Naive thymus-derived CD4-positive, alpha-beta T cell (primary cell): ENCODE results near the gene SAPCD2. TPM values are rescaled to one million over a fixed set of nuclear protein-coding genes. Genes with fewer than 3 reads are reported as not detected.

Source experiments
- ATAC-seq: fragments of 150-1000 bp; cut with Tn5 transposase; 2 replicates; pipeline ENCODE4 v1.10.0; 2021; ENCODE audit warnings: mild to moderate bottlenecking, moderate library complexity
- CTCF ChIA-PET: fragments of 350-600 bp; sonication (Branson Sonifier 250); formaldehyde crosslinking; loops from one replicate; lab custom pipeline; 2021; ENCODE audit warnings: antibody characterized with exemption; lab: Charles Lee
- POLR2A ChIA-PET: fragments of 350-600 bp; sonication (Branson Sonifier 250); formaldehyde crosslinking; loops from one replicate; lab custom pipeline; 2021; ENCODE audit warnings: antibody characterized with exemption, inconsistent platforms; lab: Charles Lee
- DNase-seq, 9 donors: peaks; one replicate each; pipeline versions ENCODE4 v3.0.0 to v3.0.0-alpha.2; 2020 to 2022; ENCODE audit warnings: mixed read lengths in 1 of 9
- H3K27ac ChIP-seq: one replicate; pipeline ENCODE4 v1.7.0; 2013; ENCODE audit warnings: mild to moderate bottlenecking, low read depth, low read length, moderate library complexity
- H3K27me3 ChIP-seq, 2 donors: one replicate each; pipeline ENCODE4 v1.7.0; 2013; ENCODE audit warnings: low read length in 2 of 2, mild to moderate bottlenecking in 2 of 2, moderate library complexity in 2 of 2; ENCODE audit not compliant: control insufficient read depth in 2 of 2, insufficient read depth in 2 of 2
- H3K36me3 ChIP-seq, 3 experiments: 1 replicate in 2 of 3; 2 replicates in 1 of 3; pipeline ENCODE4 v1.7.0; 2013; ENCODE audit warnings: low read length in 3 of 3, mild to moderate bottlenecking in 3 of 3, moderate library complexity in 1 of 3; ENCODE audit not compliant: insufficient read depth in 3 of 3, control insufficient read depth in 2 of 3
- H3K4me1 ChIP-seq, 2 donors: one replicate each; pipeline ENCODE4 v1.7.0; 2013; ENCODE audit warnings: low read length in 2 of 2, mild to moderate bottlenecking in 2 of 2, moderate library complexity in 1 of 2; ENCODE audit not compliant: control insufficient read depth in 2 of 2, insufficient read depth in 2 of 2
- H3K4me3 ChIP-seq: 2 replicates; pipeline ENCODE4 v1.7.0; 2013; ENCODE audit warnings: mild to moderate bottlenecking, low read length
- H3K9me3 ChIP-seq, 3 experiments: 1 replicate in 2 of 3; 2 replicates in 1 of 3; pipeline ENCODE4 v1.7.0; 2013; ENCODE audit warnings: low read length in 3 of 3; ENCODE audit not compliant: control insufficient read depth in 2 of 3
- H3K27ac Mint-ChIP-seq, 9 donors: one replicate each; pipeline ENCODE4 v1.8.0; 2020 to 2022; ENCODE audit warnings: mixed read lengths in 9 of 9, mild to moderate bottlenecking in 8 of 9, moderate library complexity in 5 of 9, inconsistent platforms in 2 of 9
- H3K27me3 Mint-ChIP-seq, 5 donors: one replicate each; pipeline ENCODE4 v1.8.0; 2021 to 2022; ENCODE audit warnings: mixed read lengths in 5 of 5, mild to moderate bottlenecking in 1 of 5
- H3K36me3 Mint-ChIP-seq, 5 donors: one replicate each; pipeline ENCODE4 v1.8.0; 2020 to 2022; ENCODE audit warnings: mixed read lengths in 5 of 5, mild to moderate bottlenecking in 3 of 5, inconsistent platforms in 1 of 5
- H3K4me1 Mint-ChIP-seq, 7 donors: one replicate each; pipeline ENCODE4 v1.8.0; 2020 to 2022; ENCODE audit warnings: mixed read lengths in 7 of 7, mild to moderate bottlenecking in 3 of 7, inconsistent platforms in 1 of 7
- H3K4me3 Mint-ChIP-seq, 10 donors: one replicate each; pipeline ENCODE4 v1.8.0; 2020 to 2022; ENCODE audit warnings: mild to moderate bottlenecking in 10 of 10, mixed read lengths in 10 of 10, moderate library complexity in 6 of 10, inconsistent platforms in 2 of 10
- H3K9me3 Mint-ChIP-seq, 11 donors: one replicate each; pipeline ENCODE4 v1.8.0; 2020 to 2022; ENCODE audit warnings: mixed read lengths in 11 of 11, mild to moderate bottlenecking in 4 of 11, inconsistent platforms in 1 of 11, moderate library complexity in 1 of 11
- intact Hi-C, 2 donors: fragments of 100-400 bp; cut with micrococcal nuclease; formaldehyde crosslinking; loops; one replicate each; pipeline ENCODE4 v1.15.1; 2023
- polyA plus RNA-seq, 2 donors: library from polyadenylated mRNA; unstranded; fragments of 300-500 nt; fragmentation: Illumina TruSeq; gene quantifications; one replicate each; pipeline ENCODE4 v1.2.3, GENCODE V29; 2021
- total RNA-seq, 6 experiments: library from RNA in 5 of 6; stranded (reverse) in 5 of 6; gene quantifications; 1 replicate in 5 of 6; 2 replicates in 1 of 6; pipeline ENCODE4 v1.2.3 and lab custom pipeline; 2021 to 2026

Gene SAPCD2
- total and polyA plus RNA-seq, 7 experiments from 2014 or later, result 0.16 to 22.1 (median 0.47) TPM; not detected in 1

GRCh38 chr9:137019891-137020683 is 50.3 kb downstream of the SAPCD2 start:
- no peaks in the 10 kb centered on the region for H3K9me3 Mint-ChIP-seq
- H3K36me3 Mint-ChIP-seq, result peaks cover 0 to 5% (median 0%) of the 10 kb centered on the region in 5 donors
- ChIA-PET POLR2A (no interaction called here), CTCF (interaction anchor here (0.6 kb wide), 2 partner anchors 24 to 44 kb away, joined by 3 to 4 read pairs; no protein-coding TSS in a partner anchor)
- Histone ChIP-seq H3K27me3 (no peaks in the 10 kb centered on the region), H3K27ac (no peak overlapping the region), H3K4me1 (no peaks in the 10 kb centered on the region), H3K9me3 (no peaks in the 10 kb centered on the region), H3K36me3 (peaks cover 0 to 22% (median 0%) of the 10 kb centered on the region in 3 experiments), H3K4me3 (no peak overlapping the region)
- peaks cover 0 to 3% (median 0%) of the 10 kb centered on the region in 7 donors for H3K4me1 Mint-ChIP-seq
- no peak for ATAC-seq
- no peak overlapping the region for H3K4me3 Mint-ChIP-seq
- no peaks in the 10 kb centered on the region for H3K27me3 Mint-ChIP-seq
- DNase-seq, result no peak
- intact Hi-C loops, result loop anchor here in 1 of 2 donors (5.0 kb wide), 1 partner anchor 118 kb away; no protein-coding TSS in a partner anchor
- no peak overlapping the region for H3K27ac Mint-ChIP-seq

GRCh38 chr9:137018761-137019559 is 51.4 kb downstream of the SAPCD2 start:
- H3K36me3 ChIP-seq, result peaks cover 0 to 29% (median 0%) of the 10 kb centered on the region in 3 experiments
- DNase-seq, result no peak
- no peak overlapping the region for H3K4me3 ChIP-seq
- Mint-ChIP-seq H3K4me3 (no peak overlapping the region), H3K27me3 (no peaks in the 10 kb centered on the region), H3K9me3 (no peaks in the 10 kb centered on the region), H3K27ac (no peak overlapping the region), H3K4me1 (peaks cover 0 to 3% (median 0%) of the 10 kb centered on the region in 7 donors), H3K36me3 (peaks cover 0 to 5% (median 0%) of the 10 kb centered on the region in 5 donors)
- POLR2A ChIA-PET, result no interaction called here
- H3K27me3 ChIP-seq, result no peaks in the 10 kb centered on the region
- no peaks in the 10 kb centered on the region for H3K4me1 ChIP-seq
- no peaks in the 10 kb centered on the region for H3K9me3 ChIP-seq
- no peak overlapping the region for H3K27ac ChIP-seq
- intact Hi-C loops, result no loop called here
- ATAC-seq, result no peak
- CTCF ChIA-PET, result interaction anchor here (0.6 kb wide), 3 partner anchors 25 to 655 kb away, joined by 4 to 8 read pairs (median 5); no protein-coding TSS in a partner anchor

GRCh38 chr9:137017791-137018497 is 52.4 kb downstream of the SAPCD2 start:
- intact Hi-C loops, result no loop called here
- Mint-ChIP-seq H3K27ac (no peak overlapping the region), H3K4me3 (no peak overlapping the region), H3K9me3 (no peaks in the 10 kb centered on the region), H3K27me3 (no peaks in the 10 kb centered on the region), H3K36me3 (peaks cover 0 to 5% (median 0%) of the 10 kb centered on the region in 5 donors), H3K4me1 (peaks cover 0 to 3% (median 0%) of the 10 kb centered on the region in 7 donors)
- no peaks in the 10 kb centered on the region for H3K9me3 ChIP-seq
- H3K36me3 ChIP-seq, result peaks cover 0 to 29% (median 0%) of the 10 kb centered on the region in 3 experiments
- H3K4me1 ChIP-seq, result no peaks in the 10 kb centered on the region
- ChIA-PET CTCF (interaction anchor here (0.6 to 0.8 kb wide), 2 partner anchors 11 to 190 kb away, joined by 3 to 5 read pairs; no protein-coding TSS in a partner anchor), POLR2A (no interaction called here)
- no peak overlapping the region for H3K27ac ChIP-seq
- no peak overlapping the region for H3K4me3 ChIP-seq
- no peaks in the 10 kb centered on the region for H3K27me3 ChIP-seq
- DNase-seq, result no peak
- ATAC-seq, result no peak

- peaks cover 0 to 29% (median 0%) of the 10 kb centered on the region in 3 experiments for H3K36me3 ChIP-seq
- ChIA-PET CTCF (no interaction called here), POLR2A (no interaction called here)
- Mint-ChIP-seq H3K27me3 (no peaks in the 10 kb centered on the region), H3K9me3 (no peaks in the 10 kb centered on the region), H3K27ac (no peak overlapping the region), H3K4me3 (no peak overlapping the region), H3K4me1 (peaks cover 0 to 1% (median 0%) of the 10 kb centered on the region in 7 donors), H3K36me3 (peaks cover 0 to 5% (median 0%) of the 10 kb centered on the region in 5 donors)
- H3K4me1 ChIP-seq, result no peaks in the 10 kb centered on the region
- H3K27me3 ChIP-seq, result no peaks in the 10 kb centered on the region
- H3K4me3 ChIP-seq, result no peak overlapping the region
- ATAC-seq, result no peak
- no peak for DNase-seq
- intact Hi-C loops, result no loop called here
- no peak overlapping the region for H3K27ac ChIP-seq
- no peaks in the 10 kb centered on the region for H3K9me3 ChIP-seq
These were observed 53.3 kb downstream of the SAPCD2 start for GRCh38 chr9:137017071-137017470.

- peaks cover 0 to 5% (median 0%) of the 10 kb centered on the region in 5 donors for H3K36me3 Mint-ChIP-seq
- intact Hi-C loops, result no loop called here
- peaks cover 0 to 30% (median 0%) of the 10 kb centered on the region in 3 experiments for H3K36me3 ChIP-seq
These were observed 53.9 kb downstream of the SAPCD2 start for GRCh38 chr9:137016436-137016835.

GRCh38 chr9:137015976-137016375 is 54.4 kb downstream of the SAPCD2 start:
- ChIA-PET CTCF (no interaction called here), POLR2A (no interaction called here)
- Mint-ChIP-seq H3K36me3 (peaks cover 0 to 5% (median 0%) of the 10 kb centered on the region in 5 donors), H3K4me3 (no peak overlapping the region), H3K9me3 (no peaks in the 10 kb centered on the region), H3K4me1 (no peaks in the 10 kb centered on the region), H3K27me3 (no peaks in the 10 kb centered on the region), H3K27ac (no peak overlapping the region)
- Histone ChIP-seq H3K9me3 (no peaks in the 10 kb centered on the region), H3K27ac (no peak overlapping the region), H3K4me3 (no peak overlapping the region), H3K4me1 (no peaks in the 10 kb centered on the region), H3K36me3 (peaks cover 0 to 34% (median 0%) of the 10 kb centered on the region in 3 experiments), H3K27me3 (no peaks in the 10 kb centered on the region)
- no peak for DNase-seq
- ATAC-seq, result no peak
- intact Hi-C loops, result no loop called here

More at GRCh38 chr9:137016436-137016835, 53.9 kb downstream of the SAPCD2 start:
- Mint-ChIP-seq H3K27ac (no peak overlapping the region), H3K4me3 (no peak overlapping the region), H3K4me1 (no peaks in the 10 kb centered on the region), H3K27me3 (no peaks in the 10 kb centered on the region), H3K9me3 (no peaks in the 10 kb centered on the region)
- POLR2A ChIA-PET, result no interaction called here
- no peaks in the 10 kb centered on the region for H3K4me1 ChIP-seq
- no peaks in the 10 kb centered on the region for H3K9me3 ChIP-seq
- H3K27me3 ChIP-seq, result no peaks in the 10 kb centered on the region
- no peak overlapping the region for H3K4me3 ChIP-seq
- CTCF ChIA-PET, result no interaction called here
- DNase-seq, result no peak
- no peak overlapping the region for H3K27ac ChIP-seq
- ATAC-seq, result no peak
